Gastroesophageal sphincter (tissue), 4 donors: Measurements from ENCODE around the gene ANKRD29. TPM values are rescaled to one million over a fixed set of nuclear protein-coding genes. Genes with fewer than 3 reads are reported as not detected.

ENCODE experiments used
- ATAC-seq: fragments of 150-250 bp; one replicate; pipeline ENCODE4 v1.9.1; 2016; ENCODE audit warnings: mild to moderate bottlenecking, moderate library complexity
- H3K27ac ChIP-seq, 4 donors: fragments of 200-600 bp; sonication (generic) in 3 of 4; 1 replicate in 3 of 4; 2 replicates in 1 of 4; pipeline ENCODE4 v1.5.1; 2016 to 2019
- H3K27me3 ChIP-seq: fragments of 200-600 bp; sonication (generic); one replicate; pipeline ENCODE4 v1.5.1; 2019
- H3K36me3 ChIP-seq, 2 donors: fragments of 200-600 bp; sonication (generic); one replicate each; pipeline ENCODE4 v1.5.1; 2019; ENCODE audit warnings: control low read depth in 1 of 2
- H3K4me1 ChIP-seq, 3 donors: fragments of 200-600 bp; sonication (generic); 1 replicate in 2 of 3; 2 replicates in 1 of 3; pipeline ENCODE4 v1.5.1; 2016 to 2019; ENCODE audit warnings: control low read depth in 2 of 3
- H3K4me3 ChIP-seq, 2 donors: fragments of 200-600 bp; sonication (generic); one replicate each; pipeline ENCODE4 v1.5.1; 2019; ENCODE audit warnings: mild to moderate bottlenecking in 1 of 2, moderate library complexity in 1 of 2
- H3K9me3 ChIP-seq, 3 donors: fragments of 200-600 bp; sonication (generic); one replicate each; pipeline ENCODE4 v1.5.1; 2017 to 2019; ENCODE audit warnings: control low read depth in 2 of 3
- EP300 ChIP-seq: sonication (generic); formaldehyde crosslinking; IDR thresholded peaks from one replicate; pipeline ENCODE4 v1.6.1; 2017; ENCODE audit warnings: antibody characterized with exemption, mild to moderate bottlenecking
- POLR2A ChIP-seq, 2 donors: fragments of 450-650 bp; IDR thresholded peaks; one replicate each; pipeline ENCODE4 v1.6.1; 2017; ENCODE audit warnings: antibody characterized with exemption in 2 of 2, mild to moderate bottlenecking in 2 of 2, moderate library complexity in 1 of 2
- POLR2AphosphoS5 ChIP-seq: sonication (generic); formaldehyde crosslinking; IDR thresholded peaks from one replicate; pipeline ENCODE4 v1.6.1; 2017; ENCODE audit warnings: antibody characterized with exemption
- WGBS, 2 donors: methylation state at CpG; one replicate each; pipeline ENCODE4 v1.1.5; 2018; ENCODE audit warnings: low coverage in 1 of 2; 5-methylcytosine and 5-hydroxymethylcytosine counted together
- total RNA-seq, 4 donors: library from RNA; depleted of rRNA; stranded (reverse); fragments of >200 nt; gene quantifications; one replicate each; pipeline ENCODE4 v1.1.0, GENCODE V29; 2016
- TF ChIP-seq, protein P1 (sequence below), 4 experiments: fragments of 200-600 bp in 2 of 4; fragments of 450-650 bp in 2 of 4; sonication (generic) in 1 of 4; IDR thresholded peaks; one replicate each; pipeline ENCODE4 v1.5.1; 2017 to 2019; ENCODE audit warnings: antibody characterized with exemption in 4 of 4, mild to moderate bottlenecking in 2 of 4, moderate library complexity in 2 of 4

ANKRD29 gene
- total RNA-seq, 4 donors from 2014 or later = 3.5 to 19.3 (median 10.5) TPM

DNA sequence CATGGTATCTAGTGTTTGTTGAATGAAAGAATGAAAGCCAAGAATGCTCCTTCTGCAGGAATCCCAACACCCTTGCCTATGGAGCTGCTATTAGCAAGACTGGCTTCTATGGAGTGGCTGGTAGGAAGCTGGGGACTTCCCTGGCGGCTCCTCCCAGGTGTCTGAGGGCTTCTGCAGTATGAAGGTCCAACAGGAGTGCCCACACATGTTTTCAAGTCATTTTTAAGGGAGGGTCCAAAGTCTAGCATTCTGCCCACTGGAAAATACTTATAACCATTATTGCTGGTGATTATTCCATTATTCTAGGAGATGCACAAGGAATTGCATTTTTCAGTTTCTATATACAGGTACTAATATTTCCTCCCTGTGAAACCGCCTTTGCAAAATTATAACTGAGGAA is 54.5 kb downstream of the ANKRD29 start:
- Histone ChIP-seq H3K4me1 (no peaks in the 10 kb centered on the region), H3K27ac (no peak overlapping the region), H3K4me3 (no peak overlapping the region), H3K27me3 (no peaks in the 10 kb centered on the region), H3K9me3 (no peaks in the 10 kb centered on the region), H3K36me3 (peaks cover 0 to 53% of the 10 kb centered on the region in 2 donors)
- ATAC-seq = no peak
- TF ChIP-seq, protein P1, sequence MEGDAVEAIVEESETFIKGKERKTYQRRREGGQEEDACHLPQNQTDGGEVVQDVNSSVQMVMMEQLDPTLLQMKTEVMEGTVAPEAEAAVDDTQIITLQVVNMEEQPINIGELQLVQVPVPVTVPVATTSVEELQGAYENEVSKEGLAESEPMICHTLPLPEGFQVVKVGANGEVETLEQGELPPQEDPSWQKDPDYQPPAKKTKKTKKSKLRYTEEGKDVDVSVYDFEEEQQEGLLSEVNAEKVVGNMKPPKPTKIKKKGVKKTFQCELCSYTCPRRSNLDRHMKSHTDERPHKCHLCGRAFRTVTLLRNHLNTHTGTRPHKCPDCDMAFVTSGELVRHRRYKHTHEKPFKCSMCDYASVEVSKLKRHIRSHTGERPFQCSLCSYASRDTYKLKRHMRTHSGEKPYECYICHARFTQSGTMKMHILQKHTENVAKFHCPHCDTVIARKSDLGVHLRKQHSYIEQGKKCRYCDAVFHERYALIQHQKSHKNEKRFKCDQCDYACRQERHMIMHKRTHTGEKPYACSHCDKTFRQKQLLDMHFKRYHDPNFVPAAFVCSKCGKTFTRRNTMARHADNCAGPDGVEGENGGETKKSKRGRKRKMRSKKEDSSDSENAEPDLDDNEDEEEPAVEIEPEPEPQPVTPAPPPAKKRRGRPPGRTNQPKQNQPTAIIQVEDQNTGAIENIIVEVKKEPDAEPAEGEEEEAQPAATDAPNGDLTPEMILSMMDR (IDR thresholded peaks at IDR 0.05) = no peak
- TF ChIP-seq EP300 (no peak), POLR2A (IDR thresholded peaks at IDR 0.05) (no peak)
- 100% methylated on average over 1 to 2 of the region's 2 CpGs for WGBS, 2 donors

DNA sequence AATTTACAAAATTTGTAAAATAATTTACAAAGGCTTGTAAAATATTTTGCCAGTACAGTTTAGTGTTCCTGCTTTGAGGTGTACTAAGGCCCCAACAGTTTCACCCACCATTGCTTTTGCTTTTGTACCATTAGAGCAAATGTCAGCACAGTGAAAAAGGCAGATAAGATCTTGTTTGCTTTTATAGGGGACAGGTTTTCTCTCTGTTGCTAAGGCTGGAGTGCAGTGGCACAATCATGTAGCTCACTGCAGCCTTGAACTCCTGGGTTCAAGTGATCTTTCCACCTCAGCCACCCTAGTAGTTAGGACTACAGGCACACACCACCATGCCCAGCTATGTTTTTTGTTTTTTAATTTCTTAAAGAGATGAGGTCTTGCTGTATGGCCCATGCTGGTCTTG is 56.8 kb downstream of the ANKRD29 start:
- Histone ChIP-seq H3K4me1 (no peaks in the 10 kb centered on the region), H3K36me3 (peaks cover 0 to 46% of the 10 kb centered on the region in 2 donors), H3K27ac (no peak overlapping the region), H3K9me3 (no peaks in the 10 kb centered on the region), H3K27me3 (no peaks in the 10 kb centered on the region), H3K4me3 (no peak overlapping the region)
- TF ChIP-seq POLR2AphosphoS5 = no peak
- no peak for TF ChIP-seq POLR2A (IDR thresholded peaks at IDR 0.05)
- no peak for TF ChIP-seq EP300
- ATAC-seq = no peak

DNA sequence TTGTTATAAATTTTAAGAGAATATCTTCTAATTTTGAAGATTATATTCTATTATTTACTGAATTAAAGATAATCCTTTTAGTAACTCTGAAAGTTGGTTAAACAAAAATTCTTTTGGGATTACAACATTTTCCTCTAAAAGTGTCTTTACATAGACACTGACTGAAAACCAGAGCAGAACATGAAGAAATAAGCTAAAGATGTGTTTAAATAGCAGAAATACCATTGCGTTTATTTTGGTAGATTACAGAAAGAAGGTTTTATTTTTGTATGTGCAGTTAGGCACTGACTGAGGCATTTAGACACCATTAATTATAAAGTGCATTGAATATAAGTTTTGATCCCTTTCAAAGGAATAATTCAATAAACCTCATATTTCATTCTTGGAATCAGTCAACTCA is 62.9 kb downstream of the ANKRD29 start:
- no peaks in the 10 kb centered on the region for H3K36me3 ChIP-seq
- TF ChIP-seq POLR2A (IDR thresholded peaks at IDR 0.05) (no peak), POLR2AphosphoS5 (no peak), EP300 (no peak)
- TF ChIP-seq, protein P1 (IDR thresholded peaks at IDR 0.05) = no peak
- no peaks in the 10 kb centered on the region for H3K4me1 ChIP-seq
- no peaks in the 10 kb centered on the region for H3K27me3 ChIP-seq
- 29 to 47% methylated on average over 1 of the region's 1 CpG for WGBS, 2 donors
- H3K4me3 ChIP-seq = no peak overlapping the region
- H3K27ac ChIP-seq = no peak overlapping the region
- ATAC-seq = no peak
- H3K9me3 ChIP-seq = no peaks in the 10 kb centered on the region

DNA sequence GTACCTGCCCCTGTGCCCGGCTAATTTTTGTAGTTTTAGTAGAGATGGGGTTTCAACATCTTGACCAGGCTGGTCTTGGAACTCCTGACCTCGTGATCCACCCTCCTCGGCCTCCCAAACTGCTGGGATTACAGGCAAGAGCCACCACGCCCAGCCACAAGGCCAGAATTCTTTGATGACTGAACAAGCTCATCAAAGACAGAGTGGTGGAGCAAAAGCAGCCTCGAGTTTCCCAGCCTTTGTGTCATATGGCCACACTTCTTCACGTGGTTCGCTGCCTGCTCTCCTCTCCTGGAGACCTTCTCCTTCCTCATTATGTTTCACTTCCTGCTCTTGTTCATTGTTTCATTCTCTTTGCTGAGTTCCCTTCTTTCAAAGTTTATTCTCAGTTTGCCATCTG is 66.5 kb downstream of the ANKRD29 start:
- Histone ChIP-seq H3K27me3 (no peaks in the 10 kb centered on the region), H3K36me3 (no peaks in the 10 kb centered on the region), H3K4me1 (no peaks in the 10 kb centered on the region), H3K27ac (no peak overlapping the region), H3K4me3 (no peak overlapping the region), H3K9me3 (no peaks in the 10 kb centered on the region)
- ATAC-seq = peak; percentile 22
- no peak for TF ChIP-seq POLR2AphosphoS5
- TF ChIP-seq, protein P1 (IDR thresholded peaks at IDR 0.05) = no peak
- TF ChIP-seq POLR2A (IDR thresholded peaks at IDR 0.05) = no peak
- no peak for TF ChIP-seq EP300
- 69 to 80% methylated on average over 4 to 6 of the region's 7 CpGs for WGBS, 2 donors

DNA sequence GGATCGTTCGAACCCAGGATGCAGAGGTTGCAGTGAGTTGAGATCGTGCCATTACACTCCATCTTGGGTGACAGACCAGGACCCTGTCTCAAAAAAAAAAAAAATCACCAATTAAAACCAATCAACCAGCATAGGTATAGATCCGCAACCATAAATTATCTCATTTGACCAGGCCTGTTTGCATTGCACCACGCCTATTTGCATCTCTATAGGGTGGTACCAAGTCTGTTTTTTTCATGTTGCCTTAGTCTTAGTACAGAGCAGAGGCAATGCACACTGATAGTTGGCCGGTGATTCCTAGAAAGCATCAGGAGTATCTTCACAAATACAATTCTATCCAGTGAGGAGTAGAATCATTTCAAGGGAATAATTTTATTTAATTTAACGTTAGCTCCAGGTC is 67.1 kb downstream of the ANKRD29 start:
- H3K9me3 ChIP-seq = no peaks in the 10 kb centered on the region
- no peak for ATAC-seq
- H3K27me3 ChIP-seq = no peaks in the 10 kb centered on the region
- no peak overlapping the region for H3K27ac ChIP-seq
- no peaks in the 10 kb centered on the region for H3K4me1 ChIP-seq
- WGBS, 2 donors = 94 to 99% methylated on average over 7 of the region's 7 CpGs
- no peak overlapping the region for H3K4me3 ChIP-seq
- no peak for TF ChIP-seq EP300
- no peak for TF ChIP-seq POLR2A (IDR thresholded peaks at IDR 0.05)
- TF ChIP-seq, protein P1 (IDR thresholded peaks at IDR 0.05) = no peak
- TF ChIP-seq POLR2AphosphoS5 = no peak
- H3K36me3 ChIP-seq = no peaks in the 10 kb centered on the region

DNA sequence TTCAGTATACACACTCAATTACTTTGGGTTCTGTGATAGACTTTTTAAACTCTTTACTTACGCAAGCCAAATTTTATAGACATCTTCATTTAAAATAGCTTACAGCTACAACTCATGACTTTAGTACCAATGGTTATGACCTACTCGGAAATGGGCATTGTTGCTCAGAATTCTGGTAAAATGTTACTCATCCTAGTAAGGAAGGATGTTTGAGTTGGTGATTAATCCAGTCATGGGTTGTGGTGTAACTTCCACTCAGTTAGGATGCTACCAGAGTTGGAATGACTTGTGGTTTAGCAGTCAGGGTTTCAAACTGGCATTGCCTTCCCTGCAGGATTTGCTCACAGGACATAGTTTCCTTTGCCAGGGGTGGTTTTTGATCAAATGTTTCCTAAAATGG is 69.0 kb downstream of the ANKRD29 start:
- Histone ChIP-seq H3K36me3 (no peaks in the 10 kb centered on the region), H3K27me3 (no peaks in the 10 kb centered on the region), H3K9me3 (no peaks in the 10 kb centered on the region), H3K4me3 (no peak overlapping the region), H3K27ac (no peak overlapping the region), H3K4me1 (no peaks in the 10 kb centered on the region)
- 77 to 85% methylated on average over 2 of the region's 2 CpGs for WGBS, 2 donors
- TF ChIP-seq EP300 (no peak), POLR2AphosphoS5 (no peak), POLR2A (IDR thresholded peaks at IDR 0.05) (no peak)
- TF ChIP-seq, protein P1 (IDR thresholded peaks at IDR 0.05) = no peak
- no peak for ATAC-seq
